Activated CD4-positive, alpha-beta T cell treated with anti-CD3 and anti-CD28 coated beads, Interleukin-2, amount 50 U/mL, for 48 hours (primary cell): Measurements from ENCODE around the gene MPDU1.
A peak's percentile ranks its signal among the peaks of the same experiment; 100 is the strongest.

Source experiments
- DNase-seq, 2 experiments: peaks; one replicate each; pipeline ENCODE4 v3.0.0-alpha.2; 2020

The MPDU1 gene

DNA sequence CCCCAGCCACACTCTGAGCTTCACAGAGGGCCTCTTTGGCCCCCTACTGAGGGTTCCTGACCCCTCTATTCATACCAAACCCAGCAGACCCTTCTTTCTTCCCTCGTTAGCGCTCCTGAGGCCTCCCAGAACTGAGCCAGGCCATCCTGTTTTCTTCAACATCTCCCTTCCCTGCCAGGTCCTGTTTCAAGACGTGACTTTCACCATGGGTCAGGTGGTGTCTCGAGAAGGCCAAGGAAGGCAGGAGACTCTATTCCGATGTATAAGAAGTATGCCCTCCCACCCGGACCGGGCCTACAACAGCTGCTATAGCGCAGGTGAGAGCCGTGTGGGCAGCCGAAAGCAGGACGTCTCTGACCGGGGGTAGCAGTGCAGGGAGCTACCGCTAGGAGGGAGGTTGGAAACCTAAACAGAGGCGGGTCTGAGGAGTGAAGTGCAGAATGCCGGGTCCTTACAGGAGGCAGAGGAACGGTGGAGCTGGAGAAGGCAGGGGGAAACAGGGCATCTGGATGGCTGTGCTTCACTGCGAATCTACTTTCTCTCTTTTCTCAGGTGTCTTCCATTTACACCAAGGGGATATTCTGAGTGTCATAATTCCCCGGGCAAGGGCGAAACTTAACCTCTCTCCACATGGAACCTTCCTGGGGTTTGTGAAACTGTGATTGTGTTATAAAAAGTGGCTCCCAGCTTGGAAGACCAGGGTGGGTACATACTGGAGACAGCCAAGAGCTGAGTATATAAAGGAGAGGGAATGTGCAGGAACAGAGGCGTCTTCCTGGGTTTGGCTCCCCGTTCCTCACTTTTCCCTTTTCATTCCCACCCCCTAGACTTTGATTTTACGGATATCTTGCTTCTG lies 23.3 kb upstream of the MPDU1 start:
- DNase-seq: peak; percentile 72 to 77

DNA sequence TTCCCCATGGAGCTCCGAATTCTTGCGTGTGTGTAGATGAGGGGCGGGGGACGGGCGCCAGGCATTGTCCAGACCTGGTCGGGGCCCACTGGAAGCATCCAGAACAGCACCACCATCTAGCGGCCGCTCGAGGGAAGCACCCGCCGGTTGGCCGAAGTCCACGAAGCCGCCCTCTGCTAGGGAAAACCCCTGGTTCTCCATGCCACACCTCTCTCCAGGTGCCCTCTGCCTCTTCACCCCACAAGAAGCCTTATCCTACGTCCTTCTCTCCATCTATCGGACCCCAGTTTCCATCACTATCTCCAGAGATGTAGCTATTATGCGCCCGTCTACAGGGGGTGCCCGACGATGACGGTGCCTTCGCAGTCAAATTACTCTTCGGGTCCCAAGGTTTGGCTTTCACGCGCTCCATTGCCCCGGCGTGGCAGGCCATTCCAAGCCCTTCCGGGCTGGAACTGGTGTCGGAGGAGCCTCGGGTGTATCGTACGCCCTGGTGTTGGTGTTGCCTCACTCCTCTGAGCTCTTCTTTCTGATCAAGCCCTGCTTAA lies 22.6 kb upstream of the MPDU1 start:
- DNase-seq: peak; percentile 89 to 93

DNA sequence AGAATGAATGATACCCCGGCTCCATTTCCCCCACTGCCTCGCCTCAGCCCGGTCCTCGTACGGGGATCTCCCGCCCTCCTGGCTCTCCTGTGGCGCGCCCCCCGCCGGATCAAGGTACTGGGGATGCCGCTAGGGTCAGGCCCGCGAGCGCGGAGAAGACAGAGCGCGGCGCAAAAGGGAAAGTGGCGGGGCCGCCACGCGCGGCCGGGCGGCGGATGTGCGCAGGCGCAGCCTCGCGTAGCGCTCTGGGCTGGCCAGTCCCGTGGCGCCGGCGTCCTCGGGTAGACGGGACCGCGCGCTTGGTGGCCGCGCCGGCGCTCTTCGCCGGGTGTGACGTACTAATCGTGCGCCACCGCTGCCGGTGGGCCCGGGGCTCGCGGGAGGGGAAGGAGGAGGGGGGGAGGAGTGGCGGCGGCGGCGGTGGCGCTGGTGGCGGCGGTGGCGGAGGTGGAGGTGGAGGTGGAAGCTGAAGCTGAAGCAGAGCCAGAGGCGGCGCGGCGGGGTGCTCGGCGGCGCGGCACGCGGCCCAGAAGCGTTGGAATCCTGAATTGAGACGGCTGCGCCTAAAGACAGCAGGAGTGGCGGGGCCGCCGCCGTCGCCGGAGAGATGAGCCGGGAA lies 22.0 kb upstream of the MPDU1 start, which contains the start of gene SENP3:
Gene SENP3 (plus strand): TSS at position 331 of the 619 bp plus-strand sequence. CDS start 1,158 bp downstream, outside the sequence.
- DNase-seq: peak; percentile 89

DNA sequence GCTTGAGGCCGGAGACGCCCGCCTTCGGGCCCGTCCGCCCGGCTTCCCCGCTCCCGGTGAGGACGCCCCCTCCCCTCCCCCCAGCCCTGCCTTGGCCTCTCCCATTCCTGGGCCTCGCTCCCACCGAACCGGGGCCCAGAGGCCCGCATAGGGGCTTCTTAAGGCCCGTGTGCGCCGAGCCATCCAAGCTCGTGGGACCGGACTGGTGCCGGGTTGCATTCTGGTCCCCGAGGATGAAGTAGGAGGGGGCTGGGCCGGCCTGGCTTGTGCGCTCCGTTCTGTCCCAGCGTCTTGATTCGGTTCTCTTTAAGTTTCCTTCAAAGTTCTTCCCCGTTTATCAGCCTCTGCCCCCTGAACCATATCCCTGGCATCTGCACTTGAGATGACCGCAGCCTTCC lies 21.4 kb upstream of the MPDU1 start:
- no peak for DNase-seq

DNA sequence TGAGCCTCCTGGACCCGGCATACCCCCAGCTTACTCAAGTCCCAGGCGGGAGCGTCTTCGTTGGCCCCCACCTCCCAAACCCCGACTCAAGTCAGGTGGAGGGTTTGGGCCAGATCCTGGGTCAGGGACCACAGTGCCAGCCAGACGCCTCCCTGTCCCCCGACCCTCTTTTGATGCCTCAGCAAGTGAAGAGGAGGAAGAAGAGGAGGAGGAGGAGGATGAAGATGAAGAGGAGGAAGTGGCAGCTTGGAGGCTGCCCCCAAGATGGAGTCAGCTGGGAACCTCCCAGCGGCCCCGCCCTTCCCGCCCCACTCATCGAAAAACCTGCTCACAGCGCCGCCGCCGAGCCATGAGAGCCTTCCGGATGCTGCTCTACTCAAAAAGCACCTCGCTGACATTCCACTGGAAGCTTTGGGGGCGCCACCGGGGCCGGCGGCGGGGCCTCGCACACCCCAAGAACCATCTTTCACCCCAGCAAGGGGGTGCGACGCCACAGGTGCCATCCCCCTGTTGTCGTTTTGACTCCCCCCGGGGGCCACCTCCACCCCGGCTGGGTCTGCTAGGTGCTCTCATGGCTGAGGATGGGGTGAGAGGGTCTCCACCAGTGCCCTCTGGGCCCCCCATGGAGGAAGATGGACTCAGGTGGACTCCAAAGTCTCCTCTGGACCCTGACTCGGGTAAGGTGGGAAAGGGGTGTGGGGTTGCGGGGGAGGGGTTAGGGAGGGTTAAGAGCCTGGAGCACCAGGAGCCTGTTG lies 20.4 kb upstream of the MPDU1 start:
- DNase-seq: no peak

DNA sequence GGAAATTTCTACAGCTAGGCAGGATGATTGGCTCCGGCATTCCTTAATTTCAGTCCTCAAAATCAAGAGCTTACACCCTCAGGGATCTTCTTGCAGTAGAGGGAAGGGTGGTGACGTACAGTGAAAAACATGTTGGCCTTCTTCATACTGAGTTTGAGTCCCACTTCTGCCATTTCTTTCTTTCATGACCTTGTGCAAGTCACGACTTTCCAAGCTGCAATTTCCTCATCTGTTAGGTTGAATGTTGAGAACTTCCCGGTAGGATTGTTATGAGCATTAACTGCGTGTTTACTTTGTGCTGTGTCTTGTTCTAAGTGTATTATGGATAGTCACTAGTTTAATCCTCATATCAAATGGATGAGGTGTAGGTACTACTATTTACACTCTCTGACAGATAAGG lies 14.1 kb upstream of the MPDU1 start:
- DNase-seq: no peak

DNA sequence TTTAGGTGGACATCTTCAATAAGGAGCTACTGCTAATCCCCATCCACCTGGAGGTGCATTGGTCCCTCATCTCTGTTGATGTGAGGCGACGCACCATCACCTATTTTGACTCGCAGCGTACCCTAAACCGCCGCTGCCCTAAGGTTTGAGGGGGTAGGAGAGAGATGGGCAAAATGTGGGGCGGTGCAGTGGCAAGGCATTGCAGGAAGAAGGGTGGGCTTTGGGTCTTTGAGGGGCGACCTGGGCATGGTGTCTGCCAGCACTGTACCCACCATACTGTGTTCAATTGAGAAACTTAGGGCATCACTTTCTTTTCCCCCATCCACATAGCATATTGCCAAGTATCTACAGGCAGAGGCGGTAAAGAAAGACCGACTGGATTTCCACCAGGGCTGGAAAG lies 13.3 kb upstream of the MPDU1 start:
- no peak for DNase-seq

DNA sequence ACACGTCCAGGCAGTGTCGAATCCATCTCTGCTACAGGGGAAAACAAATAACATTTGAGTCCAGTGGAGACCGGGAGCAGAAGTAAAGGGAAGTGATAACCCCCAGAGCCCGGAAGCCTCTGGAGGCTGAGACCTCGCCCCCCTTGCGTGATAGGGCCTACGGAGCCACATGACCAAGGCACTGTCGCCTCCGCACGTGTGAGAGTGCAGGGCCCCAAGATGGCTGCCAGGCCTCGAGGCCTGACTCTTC lies 11.4 kb upstream of the MPDU1 start:
- DNase-seq: no peak

DNA sequence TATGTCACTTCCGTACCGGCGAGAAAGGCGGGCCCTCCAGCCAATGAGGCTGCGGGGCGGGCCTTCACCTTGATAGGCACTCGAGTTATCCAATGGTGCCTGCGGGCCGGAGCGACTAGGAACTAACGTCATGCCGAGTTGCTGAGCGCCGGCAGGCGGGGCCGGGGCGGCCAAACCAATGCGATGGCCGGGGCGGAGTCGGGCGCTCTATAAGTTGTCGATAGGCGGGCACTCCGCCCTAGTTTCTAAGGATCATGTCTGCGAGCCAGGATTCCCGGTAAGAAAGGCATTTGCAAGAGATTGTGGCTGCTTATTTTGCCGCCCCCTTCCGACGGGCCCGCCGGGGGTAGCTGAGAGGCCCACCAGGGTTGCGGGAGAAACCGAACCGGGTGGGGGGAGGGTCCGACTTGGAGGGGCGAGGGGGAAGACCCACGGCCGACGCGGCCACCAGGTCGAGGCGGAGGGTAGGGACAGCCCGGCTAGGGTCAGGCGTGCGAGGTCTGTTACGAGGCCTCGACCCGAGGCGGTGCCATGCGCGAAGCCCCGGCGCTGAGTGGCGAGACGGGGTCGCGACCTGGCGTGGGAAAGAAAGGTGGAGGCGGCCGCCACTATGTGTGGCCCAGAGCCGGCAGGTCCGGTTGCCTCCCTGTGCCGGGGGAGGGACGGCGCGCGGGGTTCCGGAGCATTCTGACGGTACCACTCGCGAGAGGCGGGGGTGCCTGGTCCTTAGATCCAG lies 10.9 kb upstream of the MPDU1 start:
- DNase-seq: peak; percentile 100

DNA sequence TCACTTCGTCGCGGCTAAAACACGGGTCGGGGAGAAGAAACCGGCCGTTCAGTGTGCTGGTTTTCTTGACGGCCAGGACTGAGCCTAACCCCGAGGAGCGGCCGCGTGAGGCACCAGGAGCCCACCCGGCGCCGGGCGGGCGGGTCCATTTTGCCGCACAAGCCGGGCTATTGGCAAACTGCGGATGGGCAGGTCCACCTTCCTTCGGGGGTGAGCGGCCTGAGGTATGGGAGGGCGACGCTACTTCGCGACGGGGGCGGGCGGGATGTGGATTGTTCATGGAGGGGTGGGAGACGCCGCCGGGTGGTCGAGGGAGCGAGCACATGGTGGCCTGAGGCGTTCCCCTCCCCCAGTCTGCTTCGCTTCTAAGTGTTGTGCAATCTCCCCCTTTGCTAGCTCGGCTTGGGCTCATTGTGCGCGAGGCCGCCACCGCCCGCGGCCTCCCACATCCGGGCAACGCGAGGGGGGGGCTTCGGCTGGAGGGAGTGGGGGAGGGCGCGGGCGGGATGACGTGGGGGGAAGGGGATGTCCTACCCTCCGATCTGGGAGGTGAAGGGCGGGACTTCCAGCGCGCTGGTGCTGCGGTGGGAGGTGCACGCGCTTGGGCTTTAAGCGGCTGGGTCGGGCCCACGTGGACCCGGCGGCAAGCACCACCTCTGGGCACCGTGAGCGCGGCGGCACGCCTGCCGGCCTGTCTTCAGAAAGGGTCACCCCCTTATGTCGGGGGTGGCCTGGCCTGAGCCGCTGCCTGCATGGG lies 10.2 kb upstream of the MPDU1 start:
- peak; percentile 89 for DNase-seq

DNA sequence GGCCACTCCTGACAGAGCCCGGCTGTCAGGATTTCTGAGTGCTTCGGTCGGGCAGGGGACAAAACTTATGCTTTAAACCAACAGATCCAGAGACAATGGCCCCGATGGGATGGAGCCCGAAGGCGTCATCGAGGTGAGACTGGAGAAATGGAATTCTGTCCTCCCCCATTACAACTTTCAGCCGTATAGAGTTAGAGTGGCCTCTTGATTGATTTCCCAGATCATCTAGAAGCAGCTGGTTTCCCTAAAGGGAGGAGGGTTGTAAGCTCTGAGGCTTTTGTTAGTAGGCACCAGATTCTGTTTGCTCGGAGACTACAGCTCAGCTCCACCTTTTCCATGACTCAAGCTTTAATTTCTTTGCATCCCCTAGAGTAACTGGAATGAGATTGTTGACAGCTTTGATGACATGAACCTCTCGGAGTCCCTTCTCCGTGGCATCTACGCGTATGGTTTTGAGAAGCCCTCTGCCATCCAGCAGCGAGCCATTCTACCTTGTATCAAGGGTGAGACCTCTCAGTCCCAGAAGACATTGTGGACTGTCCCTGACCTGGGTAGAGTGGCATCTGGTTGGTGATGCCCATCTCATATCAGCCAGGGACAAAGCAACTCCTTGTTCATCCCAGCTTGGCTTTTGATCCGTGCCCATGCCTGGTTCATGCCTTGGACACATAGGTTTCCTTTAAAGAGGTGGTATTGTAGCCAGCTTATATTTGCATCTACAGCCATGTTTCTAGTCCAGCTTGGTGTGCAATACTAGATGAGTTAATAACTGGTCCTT lies 9.3 kb upstream of the MPDU1 start:
- DNase-seq: no peak

DNA sequence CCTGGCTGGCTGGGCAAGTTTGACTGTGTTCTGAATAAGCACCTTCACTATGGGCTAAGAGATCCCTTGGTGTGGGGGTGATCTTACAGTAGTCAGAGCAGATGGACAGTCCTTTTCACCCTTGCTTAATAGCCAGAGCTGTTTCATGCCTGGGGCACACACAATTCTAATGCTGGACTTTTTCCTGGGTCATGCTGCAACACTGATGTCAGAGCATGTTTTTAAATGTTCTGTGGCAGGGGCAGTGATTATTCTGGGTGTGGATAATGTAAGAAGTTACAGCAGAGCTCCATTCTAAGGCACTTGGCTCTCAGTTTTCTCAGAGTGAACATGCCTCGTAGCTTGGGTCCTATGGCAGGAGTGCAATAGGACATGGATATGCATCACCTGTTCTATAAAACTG lies 8.2 kb upstream of the MPDU1 start:
- DNase-seq: no peak

DNA sequence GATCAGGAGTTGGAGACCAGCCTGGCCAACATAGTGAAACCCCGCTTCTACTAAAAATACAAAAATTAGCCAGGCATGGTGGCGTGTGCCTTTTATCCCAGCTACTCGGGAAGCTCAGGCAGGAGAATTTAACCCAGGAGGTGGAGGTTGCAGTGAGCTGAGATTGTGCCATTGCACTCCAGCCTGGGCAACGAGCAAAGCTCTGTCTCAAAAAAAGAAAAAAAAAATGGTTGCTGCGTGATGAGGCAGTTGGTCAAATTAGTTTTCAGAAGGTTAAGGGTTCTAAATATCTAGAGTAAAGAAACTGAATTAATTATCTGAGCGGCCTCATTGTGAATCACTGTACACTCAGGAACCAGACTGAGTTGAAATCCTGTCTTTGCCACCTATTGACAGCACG lies 7.7 kb upstream of the MPDU1 start:
- DNase-seq: no peak

DNA sequence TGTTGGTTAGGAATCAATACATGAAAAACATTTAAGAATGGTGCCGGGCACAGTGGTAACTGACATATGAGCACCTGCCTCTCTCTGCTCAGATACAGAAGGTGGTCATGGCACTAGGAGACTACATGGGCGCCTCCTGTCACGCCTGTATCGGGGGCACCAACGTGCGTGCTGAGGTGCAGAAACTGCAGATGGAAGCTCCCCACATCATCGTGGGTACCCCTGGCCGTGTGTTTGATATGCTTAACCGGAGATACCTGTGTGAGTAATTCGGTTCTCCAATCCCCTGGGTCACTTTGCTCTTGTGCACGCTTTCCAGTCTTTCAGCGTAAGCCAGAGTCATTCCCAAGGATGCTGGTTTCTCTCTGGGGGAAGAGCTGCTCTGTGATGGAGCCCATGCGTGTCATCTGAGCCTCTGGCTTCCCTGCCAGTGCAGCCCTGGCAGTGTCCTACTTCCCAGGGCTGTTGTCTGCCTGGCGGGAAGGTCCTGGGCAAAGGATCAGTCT lies 7.2 kb upstream of the MPDU1 start:
- no peak for DNase-seq

DNA sequence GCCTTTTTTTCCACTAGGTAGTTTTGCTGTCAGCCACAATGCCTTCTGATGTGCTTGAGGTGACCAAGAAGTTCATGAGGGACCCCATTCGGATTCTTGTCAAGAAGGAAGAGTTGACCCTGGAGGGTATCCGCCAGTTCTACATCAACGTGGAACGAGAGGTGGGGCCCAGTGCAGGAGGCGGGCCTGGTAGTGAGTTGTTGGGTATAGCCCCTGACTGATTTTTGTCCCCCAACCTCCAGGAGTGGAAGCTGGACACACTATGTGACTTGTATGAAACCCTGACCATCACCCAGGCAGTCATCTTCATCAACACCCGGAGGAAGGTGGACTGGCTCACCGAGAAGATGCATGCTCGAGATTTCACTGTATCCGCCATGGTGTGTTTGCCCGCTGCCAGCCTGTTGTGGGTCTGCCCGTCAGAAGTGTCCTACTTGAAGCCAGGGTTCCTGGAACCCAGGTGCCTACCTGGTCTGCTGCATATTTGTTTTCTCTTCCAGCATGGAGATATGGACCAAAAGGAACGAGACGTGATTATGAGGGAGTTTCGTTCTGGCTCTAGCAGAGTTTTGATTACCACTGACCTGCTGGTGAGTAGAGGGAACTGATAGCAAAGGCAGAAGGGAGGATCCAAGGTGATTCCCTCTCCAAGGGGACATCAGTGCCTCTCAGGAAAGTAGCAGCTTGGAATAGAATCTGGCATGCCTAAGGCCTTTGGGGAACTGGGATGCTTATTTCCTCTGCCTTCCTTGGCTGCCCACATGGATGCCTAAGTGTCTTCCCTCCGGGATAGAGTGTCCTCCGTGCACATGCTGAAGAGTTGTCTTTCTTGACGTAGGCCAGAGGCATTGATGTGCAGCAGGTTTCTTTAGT lies 6.1 kb upstream of the MPDU1 start:
- no peak for DNase-seq

DNA sequence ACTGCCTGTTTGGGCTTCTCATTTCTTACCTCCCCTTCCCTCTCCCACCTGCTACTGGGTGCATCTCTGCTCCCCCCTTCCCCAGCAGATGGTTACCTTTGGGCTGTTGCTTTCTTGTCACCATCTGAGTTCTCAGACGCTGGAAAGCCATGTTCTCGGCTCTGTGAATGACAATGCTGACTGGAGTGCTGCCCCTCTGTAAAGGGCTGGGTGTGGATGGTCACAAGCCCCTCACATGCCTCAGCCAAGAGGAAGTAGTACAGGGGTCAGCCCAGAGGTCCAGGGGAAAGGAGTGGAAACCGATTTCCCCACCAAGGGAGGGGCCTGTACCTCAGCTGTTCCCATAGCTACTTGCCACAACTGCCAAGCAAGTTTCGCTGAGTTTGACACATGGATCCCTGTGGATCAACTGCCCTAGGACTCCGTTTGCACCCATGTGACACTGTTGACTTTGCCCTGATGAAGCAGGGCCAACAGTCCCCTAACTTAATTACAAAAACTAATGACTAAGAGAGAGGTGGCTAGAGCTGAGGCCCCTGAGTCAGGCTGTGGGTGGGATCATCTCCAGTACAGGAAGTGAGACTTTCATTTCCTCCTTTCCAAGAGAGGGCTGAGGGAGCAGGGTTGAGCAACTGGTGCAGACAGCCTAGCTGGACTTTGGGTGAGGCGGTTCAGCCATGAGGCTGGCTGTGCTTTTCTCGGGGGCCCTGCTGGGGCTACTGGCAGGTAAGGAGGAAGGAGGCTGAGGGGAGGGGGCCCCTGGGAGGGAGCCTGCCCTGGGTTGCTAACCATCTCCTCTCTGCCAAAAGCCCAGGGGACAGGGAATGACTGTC lies 4.4 kb upstream of the MPDU1 start, which contains the start of gene CD68:
Gene CD68 (plus strand): TSS at position 638 of the 833 bp plus-strand sequence. CDS start 40 bp downstream, at position 678.
- peak; percentile 76 to 84 for DNase-seq

DNA sequence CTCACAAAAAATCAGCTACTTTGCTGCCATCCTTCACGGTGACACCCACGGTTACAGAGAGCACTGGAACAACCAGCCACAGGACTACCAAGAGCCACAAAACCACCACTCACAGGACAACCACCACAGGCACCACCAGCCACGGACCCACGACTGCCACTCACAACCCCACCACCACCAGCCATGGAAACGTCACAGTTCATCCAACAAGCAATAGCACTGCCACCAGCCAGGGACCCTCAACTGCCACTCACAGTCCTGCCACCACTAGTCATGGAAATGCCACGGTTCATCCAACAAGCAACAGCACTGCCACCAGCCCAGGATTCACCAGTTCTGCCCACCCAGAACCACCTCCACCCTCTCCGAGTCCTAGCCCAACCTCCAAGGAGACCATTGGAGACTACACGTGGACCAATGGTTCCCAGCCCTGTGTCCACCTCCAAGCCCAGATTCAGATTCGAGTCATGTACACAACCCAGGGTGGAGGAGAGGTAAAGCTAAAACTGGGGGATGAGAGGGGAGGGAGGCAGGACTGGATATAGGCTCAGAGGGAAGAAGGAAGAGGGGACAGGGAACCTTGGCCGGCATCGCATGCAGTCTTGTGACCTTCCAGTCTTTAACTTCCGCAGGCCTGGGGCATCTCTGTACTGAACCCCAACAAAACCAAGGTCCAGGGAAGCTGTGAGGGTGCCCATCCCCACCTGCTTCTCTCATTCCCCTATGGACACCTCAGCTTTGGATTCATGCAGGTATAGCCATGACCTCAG lies 3.6 kb upstream of the MPDU1 start:
- DNase-seq: peak in 1 of 2 experiments; percentile 46
